ENCODE results near the gene CDH23. TPM values are rescaled to one million over a fixed set of nuclear protein-coding genes. Genes with fewer than 3 reads are reported as not detected.

The CDH23 gene
- total and polyA plus RNA-seq, 2 donors (not counting 1 experiment from before 2014, with no cell fraction given), result 0.01 to 0.17 TPM

DNA sequence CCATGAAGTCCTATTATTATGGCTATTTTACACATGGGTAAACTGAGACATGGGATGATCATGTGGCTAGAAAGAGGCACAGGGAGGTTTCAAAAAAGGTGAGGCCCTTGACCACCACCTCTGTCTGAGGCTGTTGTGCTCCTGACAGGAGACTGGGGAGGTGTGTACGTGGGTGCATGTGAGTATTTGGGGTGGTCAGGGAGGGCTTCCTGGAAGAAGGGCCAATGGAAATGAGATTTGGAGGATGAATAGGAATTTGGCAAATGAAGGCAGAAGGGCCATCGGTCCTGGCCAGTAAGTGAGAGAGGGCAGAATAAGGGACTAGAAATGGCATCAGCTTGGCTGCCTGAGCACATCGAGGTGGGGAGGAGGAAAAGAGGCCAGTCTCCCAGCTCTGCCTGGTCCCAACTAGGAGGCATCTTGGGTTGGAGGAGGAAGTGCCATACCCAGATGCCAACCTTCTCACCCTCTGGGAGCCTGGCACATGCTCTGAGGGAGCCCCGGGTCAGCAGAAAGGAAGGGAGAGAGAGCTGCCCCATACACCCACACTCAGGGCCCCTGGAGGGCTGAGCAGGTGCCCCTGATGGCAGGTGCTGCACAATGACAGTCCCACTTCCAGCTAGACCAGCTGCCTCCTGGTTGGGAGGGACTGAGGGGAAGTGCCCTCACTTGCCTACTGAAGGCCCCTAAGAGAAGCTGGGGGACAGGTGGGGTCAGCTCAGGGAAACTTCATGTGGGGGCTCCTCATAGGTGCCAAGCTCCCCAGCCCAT, 47.7 kb downstream of the CDH23 start:
- Histone ChIP-seq H3K4me2 (ENCODE audit: extremely low read depth, insufficient read depth, low read length) (no peak overlapping the region), H4K20me1 (ENCODE audit: control insufficient read depth, extremely low read depth, insufficient read depth, low read length) (no peaks in the 10 kb centered on the region), H2AFZ (ENCODE audit: low read length) (no peak overlapping the region), H3K4me1 (ENCODE audit: control insufficient read depth, extremely low read depth, insufficient read depth, low read length) (no peaks in the 10 kb centered on the region), H3K27ac (ENCODE audit: insufficient read depth, low read length) (no peak overlapping the region), H3K27me3 (ENCODE audit: control insufficient read depth, insufficient read depth, low read length) (peaks cover 2% of the 10 kb centered on the region), H3K4me3 (replicated peaks in 1 of 4; ENCODE audit: control extremely low read depth in 1 of 4, insufficient read depth in 1 of 4, low read depth in 3 of 4, low read length in 4 of 4) (no peak overlapping the region), H3K9me3 (ENCODE audit: control insufficient read depth, insufficient read depth, low read depth, low read length) (no peaks in the 10 kb centered on the region), H3K36me3 (ENCODE audit: control insufficient read depth, insufficient read depth, low read length) (no peaks in the 10 kb centered on the region), H3K79me2 (ENCODE audit: control insufficient read depth, insufficient read depth, low read length) (no peaks in the 10 kb centered on the region), H3K9ac (ENCODE audit: insufficient read depth, low read length) (no peak overlapping the region)
- TF ChIP-seq EZH2 (IDR thresholded peaks at IDR 0.05; ENCODE audit: low read length, missing control alignments), result no peak
- TF ChIP-seq, protein P1, sequence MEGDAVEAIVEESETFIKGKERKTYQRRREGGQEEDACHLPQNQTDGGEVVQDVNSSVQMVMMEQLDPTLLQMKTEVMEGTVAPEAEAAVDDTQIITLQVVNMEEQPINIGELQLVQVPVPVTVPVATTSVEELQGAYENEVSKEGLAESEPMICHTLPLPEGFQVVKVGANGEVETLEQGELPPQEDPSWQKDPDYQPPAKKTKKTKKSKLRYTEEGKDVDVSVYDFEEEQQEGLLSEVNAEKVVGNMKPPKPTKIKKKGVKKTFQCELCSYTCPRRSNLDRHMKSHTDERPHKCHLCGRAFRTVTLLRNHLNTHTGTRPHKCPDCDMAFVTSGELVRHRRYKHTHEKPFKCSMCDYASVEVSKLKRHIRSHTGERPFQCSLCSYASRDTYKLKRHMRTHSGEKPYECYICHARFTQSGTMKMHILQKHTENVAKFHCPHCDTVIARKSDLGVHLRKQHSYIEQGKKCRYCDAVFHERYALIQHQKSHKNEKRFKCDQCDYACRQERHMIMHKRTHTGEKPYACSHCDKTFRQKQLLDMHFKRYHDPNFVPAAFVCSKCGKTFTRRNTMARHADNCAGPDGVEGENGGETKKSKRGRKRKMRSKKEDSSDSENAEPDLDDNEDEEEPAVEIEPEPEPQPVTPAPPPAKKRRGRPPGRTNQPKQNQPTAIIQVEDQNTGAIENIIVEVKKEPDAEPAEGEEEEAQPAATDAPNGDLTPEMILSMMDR (conservative IDR thresholded peaks at IDR 0.05 in 1 of 2, IDR thresholded peaks at IDR 0.05 in 1 of 2; ENCODE audit: low read depth in 1 of 2, low read length in 2 of 2), result no peak
- no peak for DNase-seq (ENCODE audit: low read depth in 2 of 2)

DNA sequence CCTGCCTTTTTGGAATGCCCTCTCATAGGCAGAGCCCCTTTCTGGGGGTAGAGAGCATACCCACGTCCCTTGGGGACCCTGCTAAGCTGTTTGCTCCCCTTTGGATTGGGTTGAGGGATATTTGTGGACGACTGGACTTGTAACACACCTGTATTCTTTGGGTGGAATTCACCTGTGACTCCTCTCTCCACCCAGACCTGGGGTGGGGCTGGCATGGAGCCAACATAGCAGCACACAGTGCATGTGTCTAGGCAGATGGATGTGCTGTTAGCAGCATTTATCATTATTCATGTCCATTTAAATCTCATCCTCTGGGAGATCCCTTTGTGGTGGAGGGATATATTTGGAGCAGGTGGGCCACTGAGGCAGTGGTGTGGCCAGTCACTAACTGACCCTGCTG, 51.0 kb downstream of the CDH23 start:
- peaks cover 2% of the 10 kb centered on the region for H3K27me3 ChIP-seq (ENCODE audit: control insufficient read depth, insufficient read depth, low read length)
- no peak overlapping the region for H3K27ac ChIP-seq (ENCODE audit: insufficient read depth, low read length)
- no peaks in the 10 kb centered on the region for H3K79me2 ChIP-seq (ENCODE audit: control insufficient read depth, insufficient read depth, low read length)

GRCh38 chr10:71448146-71448545, 51.4 kb downstream of the CDH23 start:
- H2AFZ ChIP-seq (ENCODE audit: low read length), result no peak overlapping the region
- no peaks in the 10 kb centered on the region for H3K9me3 ChIP-seq (ENCODE audit: control insufficient read depth, insufficient read depth, low read depth, low read length)
- no peaks in the 10 kb centered on the region for H3K79me2 ChIP-seq (ENCODE audit: control insufficient read depth, insufficient read depth, low read length)
- no peak for DNase-seq (ENCODE audit: low read depth in 2 of 2)
- no peaks in the 10 kb centered on the region for H3K36me3 ChIP-seq (ENCODE audit: control insufficient read depth, insufficient read depth, low read length)
- H4K20me1 ChIP-seq (ENCODE audit: control insufficient read depth, extremely low read depth, insufficient read depth, low read length), result peaks cover 2% of the 10 kb centered on the region
- H3K27me3 ChIP-seq (ENCODE audit: control insufficient read depth, insufficient read depth, low read length), result peaks cover 2% of the 10 kb centered on the region
- H3K4me1 ChIP-seq (ENCODE audit: control insufficient read depth, extremely low read depth, insufficient read depth, low read length), result no peaks in the 10 kb centered on the region
- no peak overlapping the region for H3K27ac ChIP-seq (ENCODE audit: insufficient read depth, low read length)
- no peak overlapping the region for H3K4me3 ChIP-seq (replicated peaks in 1 of 4; ENCODE audit: control extremely low read depth in 1 of 4, insufficient read depth in 1 of 4, low read depth in 3 of 4, low read length in 4 of 4)
- no peak overlapping the region for H3K9ac ChIP-seq (ENCODE audit: insufficient read depth, low read length)
- TF ChIP-seq, protein P1 (conservative IDR thresholded peaks at IDR 0.05 in 1 of 2, IDR thresholded peaks at IDR 0.05 in 1 of 2; ENCODE audit: low read depth in 1 of 2, low read length in 2 of 2), result no peak
- no peak for TF ChIP-seq EZH2 (IDR thresholded peaks at IDR 0.05; ENCODE audit: low read length, missing control alignments)
- no peak overlapping the region for H3K4me2 ChIP-seq (ENCODE audit: extremely low read depth, insufficient read depth, low read length)

More for the DNA sequence above, 51.0 kb downstream of the CDH23 start:
- Histone ChIP-seq H3K9me3 (ENCODE audit: control insufficient read depth, insufficient read depth, low read depth, low read length) (no peaks in the 10 kb centered on the region), H3K4me1 (ENCODE audit: control insufficient read depth, extremely low read depth, insufficient read depth, low read length) (no peaks in the 10 kb centered on the region), H4K20me1 (ENCODE audit: control insufficient read depth, extremely low read depth, insufficient read depth, low read length) (peaks cover 1% of the 10 kb centered on the region), H2AFZ (ENCODE audit: low read length) (no peak overlapping the region), H3K4me3 (replicated peaks in 1 of 4; ENCODE audit: control extremely low read depth in 1 of 4, insufficient read depth in 1 of 4, low read depth in 3 of 4, low read length in 4 of 4) (no peak overlapping the region), H3K4me2 (ENCODE audit: extremely low read depth, insufficient read depth, low read length) (no peak overlapping the region), H3K9ac (ENCODE audit: insufficient read depth, low read length) (no peak overlapping the region), H3K36me3 (ENCODE audit: control insufficient read depth, insufficient read depth, low read length) (no peaks in the 10 kb centered on the region)
- no peak for DNase-seq (ENCODE audit: low read depth in 2 of 2)
- TF ChIP-seq, protein P1 (conservative IDR thresholded peaks at IDR 0.05 in 1 of 2, IDR thresholded peaks at IDR 0.05 in 1 of 2; ENCODE audit: low read depth in 1 of 2, low read length in 2 of 2), result no peak
- no peak for TF ChIP-seq EZH2 (IDR thresholded peaks at IDR 0.05; ENCODE audit: low read length, missing control alignments)

Measured in fibroblast of lung (primary cell).